HG03066 (cell line): ENCODE data around the gene MMP19.
"Not testable (repeated sequence)": the region's sequence is repeated elsewhere in the genome, so short reads cannot be mapped to it uniquely, and the experiment has no call there.

Experiments used
- ATAC-seq: cut with Tn5 transposase; IDR thresholded peaks from one replicate; pipeline ENCODE4 v1.9.1; 2021; ENCODE audit warnings: low read depth; ENCODE audit not compliant: unreplicated experiment

Gene MMP19

GRCh38 chr12:55842681-55843429, at the start of gene MMP19:
Gene MMP19 (minus strand): TSS chr12:55842936. CDS start chr12:55842830, 106 bp downstream.
- ATAC-seq: no peak

- ATAC-seq: no peak
These were observed 48.6 kb upstream of the MMP19 start for GRCh38 chr12:55891310-55891709.

GRCh38 chr12:55885113-55885512, 42.4 kb upstream of the MMP19 start:
- ATAC-seq: no peak

- ATAC-seq: no peak
These were observed 35.1 kb upstream of the MMP19 start for GRCh38 chr12:55877824-55878223.

- no peak for ATAC-seq
These were observed 33.1 kb upstream of the MMP19 start for GRCh38 chr12:55875704-55876467.

GRCh38 chr12:55874443-55874842, 31.7 kb upstream of the MMP19 start:
- no peak for ATAC-seq

- ATAC-seq: not testable (repeated sequence)
These were observed 23.8 kb upstream of the MMP19 start for GRCh38 chr12:55866454-55867004.

GRCh38 chr12:55865327-55865726, 22.6 kb upstream of the MMP19 start:
- no peak for ATAC-seq

- not testable (repeated sequence) for ATAC-seq
These were observed 20.2 kb upstream of the MMP19 start for GRCh38 chr12:55862931-55863330.

- no peak for ATAC-seq
These were observed 19.6 kb upstream of the MMP19 start for GRCh38 chr12:55862286-55862685.

GRCh38 chr12:55861871-55862270, 19.1 kb upstream of the MMP19 start:
- ATAC-seq: no peak

- no peak for ATAC-seq
These were observed 18.7 kb upstream of the MMP19 start for GRCh38 chr12:55861396-55861795.

GRCh38 chr12:55852740-55853139, 10.0 kb upstream of the MMP19 start:
- no peak for ATAC-seq

- ATAC-seq: no peak
These were observed 8.2 kb upstream of the MMP19 start for GRCh38 chr12:55850893-55851292.

- ATAC-seq: no peak
These were observed 7.7 kb upstream of the MMP19 start for GRCh38 chr12:55850401-55850800.

GRCh38 chr12:55849616-55850343, 7.0 kb upstream of the MMP19 start:
- no peak for ATAC-seq

GRCh38 chr12:55847603-55848291, 5.0 kb upstream of the MMP19 start:
- no peak for ATAC-seq

GRCh38 chr12:55847033-55847432, 4.3 kb upstream of the MMP19 start:
- no peak for ATAC-seq

- ATAC-seq: no peak
These were observed 3.2 kb upstream of the MMP19 start for GRCh38 chr12:55845785-55846496.

- no peak for ATAC-seq
These were observed 2.6 kb upstream of the MMP19 start for GRCh38 chr12:55845361-55845760.
